ENCODE results near the gene MYRF. TPM values are rescaled to one million over a fixed set of nuclear protein-coding genes. Genes with fewer than 3 reads are reported as not detected.

Gene MYRF
- total and polyA plus RNA-seq, 9 of the 15 experiments (the other 6 are each of a cell fraction or from before 2014, with no cell fraction given), result 2.3 to 25.8 (median 7.1) TPM

- Histone ChIP-seq H3K27me3 (ENCODE audit: control insufficient read depth in 2 of 2, insufficient read depth in 2 of 2, low read length in 2 of 2) (peaks cover 25 to 83% of the 10 kb centered on the region in 2 experiments; a peak in 4 of 5 replicates), H3K9ac (ENCODE audit: insufficient read depth in 1 of 2, low read depth in 2 of 2, low read length in 2 of 2) (peak overlapping the region in 1 of 2 experiments; percentile 50; a peak in 1 of 4 replicates), H2AFZ (ENCODE audit: low read depth, low read length) (no peak overlapping the region), H3K9me3 (replicated peaks; ENCODE audit: control insufficient read depth, insufficient read depth, low read depth, low read length) (no peaks in the 10 kb centered on the region), H3K4me3 (no peak overlapping the region), H3K4me1 (replicated peaks in 1 of 2; ENCODE audit: control insufficient read depth in 2 of 2, insufficient read depth in 2 of 2, low read length in 2 of 2) (peaks cover 0 to 11% of the 10 kb centered on the region in 2 experiments; a peak in 3 of 5 replicates), H3K27ac (ENCODE audit: extremely low read depth, low read depth, low read length) (no peak overlapping the region), H3K79me2 (ENCODE audit: control insufficient read depth, insufficient read depth, low read length) (no peaks in the 10 kb centered on the region), H3K4me2 (ENCODE audit: insufficient read depth, low read length) (no peak overlapping the region), H4K20me1 (replicated peaks; ENCODE audit: control insufficient read depth, insufficient read depth, low read length) (peaks cover 27% of the 10 kb centered on the region), H3K9me1 (ENCODE audit: control insufficient read depth, insufficient read depth, low read length) (no peaks in the 10 kb centered on the region), H3K36me3 (ENCODE audit: control insufficient read depth, insufficient read depth, low read length) (no peaks in the 10 kb centered on the region)
- DNase-seq (ENCODE audit: extremely low read depth in 1 of 4, low spot score in 3 of 4), result peak; percentile 33 to 59 (median 42)
- WGBS (ENCODE audit: insufficient coverage, low coverage, missing lambda C conversion rate), result 17% methylated on average over 22 of the region's 27 CpGs
- POLR2A ChIA-PET, result interaction anchor here (0.6 to 1.1 kb wide), 2 partner anchors 8 to 78 kb away, joined by 4 read pairs; no protein-coding TSS in a partner anchor
- peak; percentile 21; the same call in 2 of the 3 replicates for ATAC-seq
- in situ Hi-C loops (cut with MboI), result no loop called here
- TF ChIP-seq PCBP2 (IDR thresholded peaks at IDR 0.05; ENCODE audit: low read depth, low read length, poor library complexity, severe bottlenecking) (no peak), ZBTB33 (CRISPR knock-in tag; IDR thresholded peaks at IDR 0.05) (peak; percentile 96), GTF2F1 (IDR thresholded peaks at IDR 0.05; ENCODE audit: low read depth, low read length) (no peak), VEZF1 (CRISPR knock-in tag; IDR thresholded peaks at IDR 0.05) (0 out of 2 replicates have a peak, but pooled peaks have one; percentile 12), NBN (IDR thresholded peaks at IDR 0.05; ENCODE audit: low read depth) (no peak), PRMT5 (CRISPR knock-in tag; IDR thresholded peaks at IDR 0.05) (no peak), ARID3A (IDR thresholded peaks at IDR 0.05; ENCODE audit: borderline replicate concordance, low read depth, low read length) (no peak), MCM3 (IDR thresholded peaks at IDR 0.05) (no peak), CREM (IDR thresholded peaks at IDR 0.05; ENCODE audit: low read depth) (0 out of 2 replicates have a peak, but pooled peaks have one; percentile 25)
- intact Hi-C loops (cut with micrococcal nuclease), result no loop called here
- no TSS peak for BruUV-seq (replicated peaks)
- CTCF ChIA-PET (ENCODE audit: low intra/inter-chr PET ratio), result no interaction called here
- FAIRE-seq, result peak; percentile 67
These were observed 45.7 kb upstream of the MYRF start for GRCh38 chr11:61706452-61707400.

All from K562 (cell line).